Keratinocyte (primary cell): ENCODE measurements around the gene SETD4.

ENCODE experiments used
- CTCF ChIP-seq, 3 experiments: IDR thresholded peaks in 1 of 3; conservative IDR thresholded peaks in 1 of 3; optimal IDR thresholded peaks in 1 of 3; 2 replicates in 2 of 3; 3 replicates in 1 of 3; pipeline versions ENCODE3 to v1.5.1; 2011; ENCODE audit warnings: low read length in 3 of 3, mild to moderate bottlenecking in 3 of 3, moderate library complexity in 2 of 3, control low read depth in 1 of 3, inconsistent platforms in 1 of 3; ENCODE audit not compliant: insufficient read depth in 2 of 3; ENCODE audit errors: extremely low read depth in 1 of 3
- EZH2 ChIP-seq: IDR thresholded peaks from one replicate; pipeline ENCODE4 v1.6.1; 2012; ENCODE audit warnings: inconsistent platforms, mild to moderate bottlenecking, low read length, moderate library complexity

- no peak for TF ChIP-seq CTCF (optimal IDR thresholded peaks at IDR 0.05 in 1 of 3, IDR thresholded peaks at IDR 0.05 in 1 of 3, conservative IDR thresholded peaks at IDR 0.05 in 1 of 3; ENCODE audit: extremely low read depth in 1 of 3, insufficient read depth in 2 of 3, low read length in 3 of 3)
- TF ChIP-seq EZH2 = no peak
These were observed 7.2 kb downstream of the SETD4 start for GRCh38 chr21:36052860-36053714.
